ENCODE data around the gene NCR3LG1.

The NCR3LG1 gene

DNA sequence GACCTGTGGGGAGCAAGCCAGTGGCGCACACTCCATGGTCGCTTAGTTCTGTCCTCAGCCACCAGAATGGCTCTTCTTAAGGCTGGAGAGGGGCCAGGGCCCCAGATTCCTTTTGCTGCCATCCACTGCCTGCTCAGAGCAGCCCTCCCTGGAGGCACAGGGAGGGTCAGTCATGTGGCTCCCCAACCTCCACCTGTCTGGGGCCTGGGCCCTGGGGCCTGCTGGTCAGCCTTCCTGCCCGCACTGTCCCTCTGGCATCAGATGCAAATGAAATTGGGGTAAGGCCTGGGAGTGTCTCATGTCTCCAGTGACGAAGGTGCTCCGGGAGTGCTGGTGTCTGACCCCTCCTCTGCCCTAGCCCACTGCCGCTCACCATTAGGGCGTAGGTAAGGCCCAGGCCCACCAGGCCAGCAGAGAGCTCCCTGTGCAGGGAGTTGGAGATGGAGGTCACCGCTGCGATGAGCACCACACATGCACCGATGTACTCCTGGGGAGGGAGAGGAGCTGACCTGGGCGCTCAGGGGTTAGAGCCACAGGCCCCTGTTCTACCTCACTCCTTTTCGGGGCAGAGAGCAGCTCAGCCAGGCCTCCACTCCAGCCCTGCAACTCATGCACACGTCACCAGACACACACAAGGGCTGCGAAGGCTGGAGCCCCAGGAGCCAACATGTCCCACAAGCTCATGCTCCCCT, 45.9 kb downstream of the NCR3LG1 start:
- TF ChIP-seq, protein P1, sequence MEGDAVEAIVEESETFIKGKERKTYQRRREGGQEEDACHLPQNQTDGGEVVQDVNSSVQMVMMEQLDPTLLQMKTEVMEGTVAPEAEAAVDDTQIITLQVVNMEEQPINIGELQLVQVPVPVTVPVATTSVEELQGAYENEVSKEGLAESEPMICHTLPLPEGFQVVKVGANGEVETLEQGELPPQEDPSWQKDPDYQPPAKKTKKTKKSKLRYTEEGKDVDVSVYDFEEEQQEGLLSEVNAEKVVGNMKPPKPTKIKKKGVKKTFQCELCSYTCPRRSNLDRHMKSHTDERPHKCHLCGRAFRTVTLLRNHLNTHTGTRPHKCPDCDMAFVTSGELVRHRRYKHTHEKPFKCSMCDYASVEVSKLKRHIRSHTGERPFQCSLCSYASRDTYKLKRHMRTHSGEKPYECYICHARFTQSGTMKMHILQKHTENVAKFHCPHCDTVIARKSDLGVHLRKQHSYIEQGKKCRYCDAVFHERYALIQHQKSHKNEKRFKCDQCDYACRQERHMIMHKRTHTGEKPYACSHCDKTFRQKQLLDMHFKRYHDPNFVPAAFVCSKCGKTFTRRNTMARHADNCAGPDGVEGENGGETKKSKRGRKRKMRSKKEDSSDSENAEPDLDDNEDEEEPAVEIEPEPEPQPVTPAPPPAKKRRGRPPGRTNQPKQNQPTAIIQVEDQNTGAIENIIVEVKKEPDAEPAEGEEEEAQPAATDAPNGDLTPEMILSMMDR (IDR thresholded peaks at IDR 0.05; ENCODE audit: borderline replicate concordance, insufficient read depth, low read depth, low read length): no peak

DNA sequence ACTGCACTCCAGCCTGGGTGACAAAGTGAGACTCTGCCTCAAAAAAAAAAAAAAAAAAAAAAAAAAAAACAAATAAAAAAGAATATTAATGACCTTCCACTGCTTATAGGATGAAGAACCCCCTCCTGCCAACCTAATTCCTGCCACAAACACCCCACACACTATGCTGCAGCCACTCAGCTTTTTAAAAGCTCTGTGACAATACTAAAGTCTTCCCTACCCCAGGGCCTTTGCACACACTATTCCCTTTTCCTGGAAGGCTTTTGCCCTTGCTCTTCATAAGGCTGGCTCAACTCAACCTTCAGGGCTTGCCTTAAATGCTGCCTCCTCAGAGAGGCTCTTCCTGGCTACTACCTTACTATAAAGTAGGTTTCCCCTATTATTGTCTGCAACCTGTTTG, 47.6 kb downstream of the NCR3LG1 start:
- no peak overlapping the region for H3K4me3 ChIP-seq (ENCODE audit: low read depth, low read length)
- TF ChIP-seq, protein P1 (IDR thresholded peaks at IDR 0.05; ENCODE audit: borderline replicate concordance, insufficient read depth, low read depth, low read length): no peak

More for the DNA sequence above, 45.9 kb downstream of the NCR3LG1 start:
- H3K4me3 ChIP-seq (ENCODE audit: low read depth, low read length): no peak overlapping the region

DNA sequence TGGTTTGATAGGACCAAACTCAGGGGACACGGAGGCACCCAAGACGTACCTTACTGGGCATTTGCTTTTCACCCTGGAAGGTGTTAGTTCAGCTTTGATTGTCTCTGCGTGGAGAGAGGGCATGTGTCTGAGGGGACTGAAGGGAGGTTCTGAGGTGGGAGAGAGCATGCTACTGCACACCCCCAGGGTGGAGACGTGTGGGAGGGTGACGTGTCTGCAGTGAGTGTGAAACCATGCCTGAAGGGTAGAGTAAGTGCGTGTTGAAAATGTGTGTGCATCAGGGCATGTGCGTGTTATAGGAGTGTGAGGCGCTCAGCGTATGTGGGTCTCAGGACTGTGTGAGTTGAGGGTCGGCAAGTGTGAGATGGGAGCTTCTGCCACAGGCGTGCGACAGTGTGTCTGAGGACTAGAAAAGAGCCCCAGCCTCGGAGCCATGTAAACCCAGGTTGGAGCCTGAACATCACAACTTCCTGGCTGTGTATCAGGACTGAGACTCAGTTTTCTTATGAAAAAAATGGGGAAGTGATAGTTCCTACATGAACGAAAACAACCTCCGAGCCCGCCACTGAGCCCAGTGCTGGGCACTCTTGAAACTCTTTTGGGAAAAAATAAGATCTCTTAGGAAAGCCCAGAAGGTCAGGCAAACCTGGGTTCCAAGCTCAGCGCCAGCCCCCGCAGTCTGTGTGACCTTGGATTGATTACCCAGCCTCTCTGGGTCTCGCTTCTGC, 48.6 kb downstream of the NCR3LG1 start:
- TF ChIP-seq, protein P1 (IDR thresholded peaks at IDR 0.05; ENCODE audit: borderline replicate concordance, insufficient read depth, low read depth, low read length): no peak
- no peak overlapping the region for H3K4me3 ChIP-seq (ENCODE audit: low read depth, low read length)

DNA sequence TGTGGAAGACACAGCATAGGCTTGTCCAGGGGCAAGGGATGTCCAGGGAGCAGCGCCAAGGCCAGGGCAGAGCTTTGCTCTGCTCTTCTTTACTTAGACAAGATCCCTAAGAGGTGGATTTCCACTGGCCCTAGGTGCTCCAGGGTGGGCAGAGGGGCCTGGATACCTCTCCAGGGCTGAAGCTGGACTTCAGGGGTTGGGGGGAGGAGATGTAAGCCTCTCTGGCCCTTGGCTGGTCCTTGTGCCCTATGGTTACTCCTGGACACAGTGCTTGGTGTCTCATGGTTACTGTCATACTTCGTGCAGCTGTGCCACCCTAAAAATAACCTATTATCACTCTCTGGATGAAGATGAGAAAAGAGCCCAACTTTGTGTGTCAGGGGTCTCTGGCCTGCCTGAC, 49.7 kb downstream of the NCR3LG1 start:
- TF ChIP-seq, protein P1 (IDR thresholded peaks at IDR 0.05; ENCODE audit: borderline replicate concordance, insufficient read depth, low read depth, low read length): no peak

DNA sequence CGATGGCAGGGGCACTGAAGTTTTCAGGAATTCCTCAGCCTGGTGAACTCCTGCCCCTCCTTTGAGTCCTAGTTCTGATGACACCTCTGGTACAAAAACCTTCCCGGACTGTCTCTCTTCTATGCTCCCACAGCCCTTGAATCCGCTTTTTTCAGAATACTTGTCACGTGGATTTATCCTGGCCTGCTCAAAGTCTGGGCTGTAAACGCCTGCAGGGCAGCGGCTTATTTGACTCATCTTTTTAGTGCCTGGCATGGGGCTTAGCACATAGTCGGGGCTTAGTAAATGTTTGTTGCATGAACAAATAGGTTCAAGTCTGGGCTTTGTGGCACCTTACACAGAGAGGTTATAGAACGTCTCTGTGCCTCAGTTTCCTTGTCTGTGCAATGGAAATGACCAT, 50.2 kb downstream of the NCR3LG1 start:
- TF ChIP-seq, protein P1 (IDR thresholded peaks at IDR 0.05; ENCODE audit: borderline replicate concordance, insufficient read depth, low read depth, low read length): no peak
- H3K4me3 ChIP-seq (ENCODE audit: low read depth, low read length): no peak overlapping the region

More for the DNA sequence above, 49.7 kb downstream of the NCR3LG1 start:
- no peak overlapping the region for H3K4me3 ChIP-seq (ENCODE audit: low read depth, low read length)

DNA sequence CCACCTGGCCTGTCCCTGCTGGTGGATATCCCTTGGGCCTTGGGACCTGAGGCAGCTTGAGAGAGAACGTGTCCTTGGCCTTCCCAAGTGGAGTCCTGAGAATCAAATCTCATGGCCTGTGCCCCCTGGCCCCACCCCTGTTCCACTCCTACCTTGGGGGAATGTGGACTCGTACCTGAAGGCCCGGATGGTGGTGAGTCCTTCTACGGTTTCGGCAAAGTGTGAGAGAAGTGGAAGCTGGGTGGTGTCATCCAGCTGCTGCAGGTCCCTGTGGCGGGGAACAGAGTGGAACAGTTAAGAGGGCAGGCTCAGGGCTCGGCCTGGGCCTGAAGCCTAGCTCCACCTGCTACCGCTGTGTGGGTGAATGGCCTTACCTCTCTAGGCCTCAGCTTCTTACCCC, 50.9 kb downstream of the NCR3LG1 start:
- TF ChIP-seq, protein P1 (IDR thresholded peaks at IDR 0.05; ENCODE audit: borderline replicate concordance, insufficient read depth, low read depth, low read length): no peak
- no peak overlapping the region for H3K4me3 ChIP-seq (ENCODE audit: low read depth, low read length)
